Ramos (cell line): ENCODE data around the gene FTL.

Experiments
- in situ Hi-C: fragments of 300-500 bp; cut with MboI; formaldehyde crosslinking; loops from one replicate; pipeline ENCODE4 v1.14.3; 2022; ENCODE audit warnings: low sequenced_read_pairs; ENCODE audit not compliant: unreplicated experiment

FTL gene

DNA sequence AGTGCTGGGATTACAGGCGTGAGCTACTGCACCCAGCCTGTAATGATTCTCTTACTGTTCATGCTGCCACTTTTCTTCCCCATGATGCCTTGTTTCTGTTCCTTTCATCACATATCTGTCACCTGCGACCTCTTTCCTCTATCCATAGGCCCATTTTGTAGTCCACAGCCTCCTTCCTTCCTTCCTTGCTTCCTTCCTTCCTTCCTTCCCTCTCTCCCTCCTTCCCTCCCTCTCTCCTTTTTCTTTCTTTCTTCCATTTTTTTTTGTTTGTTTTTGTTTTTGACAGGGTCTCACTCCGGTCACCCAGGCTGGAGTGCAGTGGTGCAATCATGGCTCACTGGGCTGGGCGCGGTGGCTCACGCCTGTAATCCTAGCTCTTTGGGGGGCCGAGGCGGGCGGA lies 23.8 kb downstream of the FTL start:
- in situ Hi-C loops, result no loop called here

DNA sequence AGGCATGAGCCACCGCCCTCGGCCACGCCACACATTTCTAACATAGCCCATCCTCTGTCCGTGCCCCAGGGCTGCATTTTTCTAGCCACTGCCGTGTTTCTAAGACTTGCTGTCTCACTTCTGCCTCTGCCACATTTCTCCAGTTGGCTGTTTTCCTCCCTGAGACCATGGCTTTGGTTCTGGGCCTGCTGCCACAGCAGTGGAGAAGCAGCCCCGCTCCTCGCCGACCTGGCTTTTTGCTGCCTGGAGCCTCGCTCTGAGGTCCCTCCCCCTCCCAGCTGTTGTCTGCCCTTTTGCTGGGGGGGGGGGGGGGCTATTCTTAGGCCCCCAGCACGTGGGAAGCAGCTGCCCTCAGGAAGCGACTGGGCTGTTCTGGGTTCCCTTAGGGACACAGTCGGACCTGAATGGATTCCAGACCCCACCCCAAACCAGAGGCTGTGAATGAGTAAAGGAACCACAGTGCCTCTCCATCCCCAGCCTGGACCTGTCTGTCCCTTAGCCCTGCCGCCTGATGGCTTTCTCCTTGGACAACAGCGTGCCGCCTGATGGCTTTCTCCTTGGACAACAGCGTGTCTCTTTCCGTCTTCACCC lies 24.7 kb downstream of the FTL start:
- in situ Hi-C loops, result no loop called here

DNA sequence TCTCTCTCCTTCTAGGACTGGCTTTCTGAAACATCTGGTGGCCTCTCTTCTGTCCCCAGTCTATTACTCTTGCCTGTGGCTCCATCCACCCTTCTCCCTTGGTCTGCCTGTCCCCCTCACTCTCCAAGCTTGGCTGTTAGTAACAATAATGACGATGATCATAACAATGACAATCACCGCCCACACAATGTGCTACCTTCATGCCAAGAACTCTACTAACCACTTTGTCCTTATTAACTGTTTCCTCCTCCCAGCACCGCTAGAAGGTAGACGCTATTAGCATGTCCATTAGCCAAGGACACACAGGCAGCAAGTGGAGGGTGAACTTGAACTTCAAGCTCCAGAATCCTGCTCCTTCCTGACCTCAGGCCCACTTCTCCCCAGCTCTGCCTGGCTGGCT lies 25.3 kb downstream of the FTL start:
- in situ Hi-C loops, result no loop called here

DNA sequence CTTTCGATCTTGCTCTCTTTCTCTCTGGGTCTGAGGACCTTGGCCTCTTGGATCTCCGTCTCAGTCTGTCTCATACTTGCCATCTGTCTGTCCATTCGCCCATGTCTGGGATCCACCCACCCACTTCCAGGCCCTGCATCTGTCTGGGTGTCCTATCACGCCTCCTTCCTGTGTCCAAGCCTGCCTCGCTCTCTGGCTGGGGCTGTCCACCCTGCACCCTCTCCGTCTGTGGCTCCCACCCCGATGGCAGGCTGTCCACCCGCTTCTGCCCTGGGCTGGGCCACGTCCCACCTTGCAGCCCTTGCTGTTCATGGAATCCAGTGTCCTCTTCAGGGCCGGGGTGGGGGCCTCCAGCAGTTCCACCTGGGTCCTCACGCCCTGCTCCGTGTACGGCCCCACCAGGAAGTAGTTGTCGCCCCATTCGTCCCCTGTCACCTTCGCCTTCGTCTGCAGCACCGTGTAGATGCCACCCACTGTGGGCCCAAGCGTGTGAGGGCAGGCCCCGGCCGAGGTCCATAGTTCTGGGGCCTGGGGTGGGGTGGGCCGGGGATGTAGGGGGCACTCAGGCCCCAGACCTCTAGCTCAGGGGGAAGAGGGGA lies 26.0 kb downstream of the FTL start:
- in situ Hi-C loops, result no loop called here

DNA sequence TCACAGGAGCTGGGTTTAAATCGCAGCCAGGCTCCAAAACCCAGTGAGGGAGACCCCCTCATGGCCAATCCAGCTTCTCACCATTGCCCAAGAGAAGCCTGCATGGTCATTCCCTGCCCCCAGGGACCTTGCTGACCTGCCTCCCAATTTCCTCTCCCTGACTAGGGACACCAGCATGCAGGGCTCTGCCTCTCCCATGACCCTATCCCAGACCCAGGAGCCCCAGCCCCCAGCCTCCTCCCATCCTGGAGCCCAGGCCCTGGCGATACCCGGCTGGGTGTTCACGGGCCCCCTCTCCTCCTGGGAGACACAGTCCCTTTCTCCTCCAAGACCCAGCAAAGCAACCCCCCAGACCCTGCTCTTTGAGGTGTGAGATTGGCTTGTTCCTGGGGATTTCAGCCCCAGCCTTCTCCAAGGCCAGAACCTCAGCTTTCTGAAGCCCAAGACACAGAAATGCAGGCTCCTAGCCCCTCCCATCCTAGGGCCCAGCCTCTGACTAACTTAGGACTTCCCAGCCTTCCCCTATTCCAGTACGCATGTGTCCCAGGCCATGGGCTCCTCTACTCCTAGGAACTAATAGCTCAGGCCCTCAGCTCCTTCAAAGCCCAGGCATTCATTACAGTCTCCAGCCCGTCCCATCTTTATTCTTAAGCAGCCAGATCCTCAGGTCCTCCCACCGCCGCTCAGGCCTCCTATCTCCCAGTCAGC lies 26.9 kb downstream of the FTL start:
- in situ Hi-C loops, result no loop called here

DNA sequence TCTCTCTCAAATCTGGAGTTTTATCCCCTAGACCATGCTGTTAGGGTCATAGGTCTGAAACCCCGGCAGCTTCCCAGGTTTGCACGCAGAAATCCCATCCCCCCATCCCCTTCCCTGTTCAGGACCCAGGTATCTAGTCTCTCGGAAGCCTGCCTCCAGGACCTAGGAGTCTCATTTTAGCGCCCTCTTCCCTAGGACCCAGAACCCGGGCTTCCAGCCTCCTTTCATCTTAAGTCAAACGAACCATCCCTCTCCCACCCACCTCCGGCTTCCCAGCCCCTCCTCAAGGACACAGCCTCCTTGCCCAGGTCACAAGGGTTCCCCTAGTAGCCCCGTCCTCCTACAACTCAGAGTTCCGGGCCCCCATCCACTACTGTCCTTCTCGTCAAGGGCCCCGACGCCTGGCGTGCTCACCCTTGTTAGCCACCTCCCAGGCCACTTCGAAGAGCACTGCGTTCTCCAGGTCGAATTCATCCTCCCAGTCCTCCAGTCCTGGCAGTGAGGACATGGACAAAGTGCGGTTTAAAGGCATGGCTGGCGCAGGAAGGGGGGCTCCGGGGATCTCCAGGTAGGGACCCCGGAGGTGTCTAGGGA lies 27.6 kb downstream of the FTL start:
- in situ Hi-C loops, result no loop called here

DNA sequence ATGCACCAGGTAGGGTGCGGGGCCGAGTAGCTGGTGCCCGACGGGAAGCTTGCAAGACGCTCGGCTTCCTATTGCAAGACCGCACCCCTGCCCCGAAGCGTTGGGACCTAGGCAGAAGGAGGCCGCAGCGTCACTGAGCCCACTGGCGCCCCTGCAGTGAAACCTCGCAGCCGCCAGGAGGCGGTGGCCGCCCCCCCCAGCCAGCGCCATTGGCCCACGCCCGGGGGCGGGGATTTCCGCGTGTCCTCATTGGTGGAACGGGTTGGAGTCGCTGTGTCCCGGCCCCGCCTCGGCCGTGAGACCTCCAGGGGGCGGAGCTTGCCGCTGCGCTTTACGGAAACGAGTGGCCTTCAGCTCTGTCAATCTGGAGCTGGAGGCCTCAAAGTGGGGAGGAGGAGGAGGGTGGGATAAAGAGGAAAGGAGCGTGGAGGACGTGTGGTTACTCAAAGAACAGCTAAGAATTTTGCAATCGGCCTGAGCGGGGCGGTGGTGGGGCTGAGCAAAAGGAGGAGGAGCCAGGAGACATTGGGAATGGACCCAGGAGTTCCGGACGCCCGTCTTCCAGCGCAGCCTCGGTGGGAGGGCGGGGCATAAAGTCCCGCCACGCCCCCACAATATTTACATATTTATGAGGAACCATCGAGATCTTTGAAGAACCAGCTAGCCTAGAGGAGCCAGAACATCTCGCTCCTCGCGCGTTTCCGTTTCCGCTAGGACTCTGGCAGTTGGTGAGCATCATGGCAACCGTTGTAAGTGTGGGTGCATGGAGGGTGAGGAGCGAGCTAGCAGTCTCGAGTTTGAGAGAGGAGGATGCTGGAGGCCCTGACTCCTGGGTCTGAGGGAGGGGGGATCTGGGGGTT lies 28.3 kb downstream of the FTL start, which contains the start of the genes GYS1 and RUVBL2:
TSS of gene GYS1 (minus strand) at position 135 of the 860 bp plus-strand sequence. CDS start 197 bp downstream, outside the sequence.
TSS of gene RUVBL2 (plus strand) at position 713 of the 860 bp plus-strand sequence. CDS start at position 738, 25 bp downstream.
- in situ Hi-C loops, result no loop called here

DNA sequence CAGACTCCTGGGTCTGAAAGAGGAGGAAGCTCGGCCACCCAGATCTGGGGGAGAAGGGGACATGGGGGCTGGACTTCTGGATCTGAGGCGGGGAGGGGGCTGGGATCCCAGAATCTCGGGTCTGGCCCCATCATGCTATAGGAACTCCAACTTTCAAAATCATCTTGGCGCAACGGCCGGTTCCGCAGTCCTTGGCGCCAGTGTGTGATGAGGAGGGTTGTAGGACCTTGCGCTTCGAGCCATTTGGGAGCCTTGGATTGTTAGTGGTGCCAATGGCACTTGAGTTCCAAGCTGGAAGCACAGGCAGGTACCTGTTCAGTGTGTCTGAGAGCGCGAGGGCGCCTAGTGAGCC lies 28.9 kb downstream of the FTL start:
- in situ Hi-C loops, result no loop called here

DNA sequence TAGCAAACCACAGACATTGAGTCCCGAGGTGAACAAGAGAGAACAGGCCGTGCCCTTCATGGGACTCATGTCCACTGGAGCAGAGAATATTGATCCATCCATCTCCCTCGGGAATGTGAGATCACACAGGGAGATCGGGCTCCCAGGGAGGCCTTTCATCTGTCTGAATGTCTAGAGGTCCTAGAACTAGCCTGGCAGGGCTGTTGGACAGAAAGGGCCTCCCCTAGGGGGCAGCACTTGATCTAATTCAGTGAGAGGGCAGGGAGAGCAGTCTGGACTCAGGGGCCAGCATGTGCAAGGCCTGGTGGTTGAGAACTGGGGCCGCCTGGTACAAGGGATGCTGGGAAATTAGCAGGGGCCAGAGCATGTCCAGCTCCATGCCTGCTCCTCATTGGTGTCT lies 32.9 kb downstream of the FTL start:
- in situ Hi-C loops, result no loop called here

DNA sequence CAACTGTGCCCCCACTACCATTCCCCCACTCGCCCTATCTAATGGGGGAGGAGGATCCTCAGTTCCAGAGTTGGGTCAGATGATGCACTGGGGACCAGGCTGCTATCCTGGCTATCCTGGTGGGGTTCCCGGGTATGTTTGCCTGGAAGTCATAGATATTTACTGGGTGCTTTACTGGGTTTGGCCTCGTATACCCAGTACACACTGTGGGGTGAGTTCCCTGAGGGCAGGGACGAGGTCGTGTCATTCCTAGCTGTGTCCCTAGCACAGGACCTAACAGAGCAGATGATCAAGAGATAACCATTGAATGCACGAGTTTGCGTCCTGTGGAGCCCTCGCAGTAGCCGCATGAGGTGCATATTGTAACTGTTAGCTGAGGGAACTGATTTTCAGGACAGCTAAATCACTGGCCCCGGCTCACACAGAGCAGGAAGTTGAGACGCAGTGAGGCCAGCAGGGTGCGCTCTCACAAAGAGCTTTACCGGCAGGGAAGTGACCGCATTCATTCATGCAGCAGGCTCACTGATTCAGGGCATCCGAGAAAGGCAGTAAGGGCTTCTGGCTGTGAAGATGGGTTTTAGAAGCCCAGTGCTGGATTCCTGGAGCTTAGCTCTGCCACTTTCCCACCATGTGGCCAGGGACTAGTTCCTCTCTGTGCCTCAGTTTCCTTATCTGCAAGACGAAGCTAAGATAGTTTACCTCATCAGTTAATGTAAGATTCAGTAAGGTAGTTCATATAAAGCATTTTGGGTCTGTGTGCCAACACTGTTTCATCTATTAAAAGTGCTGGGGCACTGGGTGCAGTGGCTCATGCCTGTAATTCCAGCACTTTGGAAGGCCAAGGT lies 34.6 kb downstream of the FTL start:
- in situ Hi-C loops, result no loop called here

DNA sequence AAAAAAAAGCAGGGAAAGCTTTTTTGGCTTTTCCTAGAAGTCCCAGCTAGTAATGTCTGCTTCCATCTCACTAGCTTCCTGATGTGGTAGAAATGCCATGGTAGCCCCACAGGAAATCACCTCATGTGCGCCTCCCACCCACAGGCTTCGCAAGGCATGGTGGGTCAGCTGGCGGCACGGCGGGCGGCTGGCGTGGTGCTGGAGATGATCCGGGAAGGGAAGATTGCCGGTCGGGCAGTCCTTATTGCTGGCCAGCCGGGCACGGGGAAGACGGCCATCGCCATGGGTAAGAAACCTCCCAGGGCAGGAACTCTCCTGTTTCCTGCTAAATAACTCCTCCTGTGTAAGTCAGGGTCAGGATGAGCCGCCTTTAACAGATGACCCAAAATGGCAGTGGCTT lies 39.0 kb downstream of the FTL start:
- in situ Hi-C loops, result no loop called here

DNA sequence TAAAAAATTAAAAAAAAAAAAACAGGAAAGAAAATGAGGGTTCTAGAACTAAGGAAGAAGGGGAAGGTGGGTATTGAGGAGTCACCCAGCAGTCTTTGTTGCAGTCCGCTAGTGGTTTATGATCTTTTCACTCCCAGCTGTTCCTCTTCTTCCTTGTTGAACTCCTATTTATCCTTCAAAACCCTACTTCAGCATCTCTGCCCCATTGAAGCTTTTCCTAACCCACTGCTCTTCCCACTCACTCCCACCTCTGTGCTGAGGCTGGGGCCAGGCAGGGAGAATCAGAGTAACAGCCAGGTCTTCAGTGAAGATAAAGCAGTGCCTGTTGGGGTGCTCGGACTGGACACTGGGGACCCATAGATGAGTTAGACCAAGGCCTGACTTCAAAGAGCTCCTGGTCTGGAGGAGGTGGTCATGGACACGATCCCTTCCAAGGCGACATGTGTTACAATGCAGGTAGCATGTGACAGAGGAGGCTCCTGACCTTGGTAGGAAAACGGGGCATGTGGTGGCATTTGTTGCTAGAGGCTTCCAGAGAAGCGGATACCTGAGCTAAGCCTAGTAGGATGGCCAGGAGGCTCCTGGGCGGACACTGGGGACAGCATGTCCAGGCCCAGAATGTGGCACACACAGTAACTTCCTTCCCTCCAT lies 40.0 kb downstream of the FTL start:
- in situ Hi-C loops, result no loop called here

DNA sequence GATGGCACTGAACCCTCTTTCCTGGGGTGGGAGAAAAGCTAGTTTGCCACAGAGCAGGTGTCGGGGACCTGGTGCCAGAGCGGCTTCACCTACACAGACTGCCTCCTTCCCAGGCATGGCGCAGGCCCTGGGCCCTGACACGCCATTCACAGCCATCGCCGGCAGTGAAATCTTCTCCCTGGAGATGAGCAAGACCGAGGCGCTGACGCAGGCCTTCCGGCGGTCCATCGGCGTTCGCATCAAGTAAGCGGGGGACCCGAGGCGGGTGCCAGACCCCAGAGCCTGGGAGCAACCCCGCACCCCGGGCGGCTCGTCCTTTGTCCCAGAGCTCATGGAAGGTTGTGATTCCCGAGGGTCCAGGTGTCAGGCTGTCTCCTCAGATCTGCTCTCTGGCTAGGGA lies 41.8 kb downstream of the FTL start:
- in situ Hi-C loops, result no loop called here

DNA sequence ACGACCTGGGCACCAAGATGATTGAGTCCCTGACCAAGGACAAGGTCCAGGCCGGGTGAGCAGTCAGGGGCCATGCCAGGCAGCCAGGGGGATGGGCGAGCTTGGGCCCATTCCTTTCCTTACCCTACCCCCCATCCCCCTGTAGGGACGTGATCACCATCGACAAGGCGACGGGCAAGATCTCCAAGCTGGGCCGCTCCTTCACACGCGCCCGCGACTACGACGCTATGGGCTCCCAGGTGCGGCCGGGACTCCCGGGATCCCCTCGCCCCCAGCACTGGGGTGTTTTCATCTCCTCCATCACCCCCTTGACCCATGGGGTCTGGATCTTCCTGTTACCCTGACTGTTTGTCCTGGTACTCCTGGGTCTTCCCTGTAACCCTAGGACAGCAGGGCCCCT lies 44.7 kb downstream of the FTL start:
- in situ Hi-C loops, result no loop called here

DNA sequence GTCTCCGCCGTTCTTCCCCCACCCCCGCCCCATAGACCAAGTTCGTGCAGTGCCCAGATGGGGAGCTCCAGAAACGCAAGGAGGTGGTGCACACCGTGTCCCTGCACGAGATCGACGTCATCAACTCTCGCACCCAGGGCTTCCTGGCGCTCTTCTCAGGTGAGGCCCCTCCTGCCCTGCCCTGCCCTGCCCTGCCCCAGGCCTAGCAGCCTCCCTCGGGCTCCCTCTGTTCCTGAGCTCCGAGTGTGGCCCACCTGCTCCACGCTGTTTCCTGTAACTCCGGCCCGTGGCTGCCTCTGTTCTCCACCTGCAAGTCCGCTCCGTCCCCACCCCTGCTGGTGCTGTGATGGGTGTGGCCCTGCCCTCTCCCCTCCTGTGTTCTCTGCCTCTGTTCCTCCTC lies 45.3 kb downstream of the FTL start:
- in situ Hi-C loops, result no loop called here

DNA sequence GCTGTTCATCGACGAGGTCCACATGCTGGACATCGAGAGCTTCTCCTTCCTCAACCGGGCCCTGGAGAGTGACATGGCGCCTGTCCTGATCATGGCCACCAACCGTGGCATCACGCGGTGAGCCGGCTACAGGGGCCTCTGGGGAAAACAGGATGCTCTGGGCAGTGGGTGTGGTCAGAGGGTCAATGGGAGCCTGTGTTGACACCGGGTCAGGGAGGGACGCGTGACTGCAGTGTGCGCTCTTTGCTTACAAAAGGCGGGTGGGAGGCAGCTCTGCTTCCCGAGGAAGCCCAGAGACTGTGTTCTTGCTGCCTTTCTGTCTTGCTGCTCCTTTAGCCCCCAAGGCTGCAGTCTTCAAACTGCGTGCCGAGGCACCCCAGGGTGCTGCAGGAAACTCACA lies 46.1 kb downstream of the FTL start:
- in situ Hi-C loops, result no loop called here

DNA sequence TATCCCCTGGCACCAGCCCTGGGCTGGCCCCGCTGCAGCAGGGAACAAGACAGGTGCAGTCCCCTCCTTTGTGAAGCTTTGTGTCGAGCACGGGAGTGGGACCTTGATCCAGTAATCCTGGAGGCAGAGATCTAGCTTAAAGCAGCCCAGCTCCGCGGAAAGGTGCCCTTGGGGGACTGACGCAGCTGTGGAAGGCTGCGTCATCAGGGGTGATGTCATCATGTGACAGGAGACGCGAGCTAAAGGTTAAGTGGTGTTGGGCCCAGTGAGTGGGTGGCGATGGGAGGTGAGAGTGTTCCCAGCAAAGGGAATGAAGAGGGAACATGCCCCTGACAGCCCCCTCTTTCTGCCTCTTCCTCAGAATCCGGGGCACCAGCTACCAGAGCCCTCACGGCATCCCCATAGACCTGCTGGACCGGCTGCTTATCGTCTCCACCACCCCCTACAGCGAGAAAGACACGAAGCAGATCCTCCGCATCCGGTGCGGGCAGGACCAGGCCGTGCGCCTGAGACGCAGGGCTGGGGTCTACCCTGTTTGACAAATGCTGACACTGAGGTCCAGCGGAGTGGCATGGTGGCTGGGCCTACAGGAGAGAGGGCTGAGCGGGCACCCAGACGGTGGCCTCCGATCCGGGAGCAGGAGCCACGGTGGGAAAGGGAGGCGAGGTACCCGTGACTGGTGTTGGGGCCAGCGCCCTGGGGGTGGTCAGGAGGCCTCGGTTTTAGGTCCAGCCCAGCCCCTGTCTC lies 49.2 kb downstream of the FTL start:
- in situ Hi-C loops, result no loop called here

DNA sequence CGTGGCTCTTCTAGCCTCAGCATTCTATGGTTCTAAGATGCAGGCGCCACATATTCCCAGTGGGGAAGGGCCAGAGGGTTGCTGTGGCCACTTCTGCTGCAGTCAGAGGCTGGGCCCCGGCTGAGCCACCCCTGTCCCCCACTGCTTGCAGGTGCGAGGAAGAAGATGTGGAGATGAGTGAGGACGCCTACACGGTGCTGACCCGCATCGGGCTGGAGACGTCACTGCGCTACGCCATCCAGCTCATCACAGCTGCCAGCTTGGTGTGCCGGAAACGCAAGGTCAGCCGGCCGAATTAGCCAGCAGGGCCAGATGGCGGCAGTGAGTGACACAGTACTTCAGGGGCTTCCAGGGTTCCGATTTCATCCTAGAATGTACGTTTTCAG lies 49.8 kb downstream of the FTL start:
- in situ Hi-C loops, result no loop called here
